RWPE2 (cell line): ENCODE measurements around the gene PPIC.

Experiments
- ATAC-seq: fragments of 200-7000 bp; cut with Tn5 transposase; 3 replicates; pipeline ENCODE4 v1.9.1; 2021; ENCODE audit warnings: low read depth
- DNase-seq: peaks from one replicate; pipeline ENCODE4 v3.0.0-alpha.2; 2020; ENCODE audit warnings: low spot score
- H3K27ac ChIP-seq: fragments of 450-650 bp; 2 replicates; pipeline ENCODE4 v1.5.1; 2017; ENCODE audit warnings: mild to moderate bottlenecking; ENCODE audit not compliant: poor library complexity, severe bottlenecking
- H3K27me3 ChIP-seq: fragments of 250-450 bp; sonication (Bioruptor Pico); 2 replicates; pipeline ENCODE4 v1.5.1; 2021; ENCODE audit warnings: mild to moderate bottlenecking, moderate library complexity; ENCODE audit not compliant: insufficient read depth, poor library complexity, severe bottlenecking
- H3K36me3 ChIP-seq: fragments of 250-450 bp; sonication (Bioruptor Pico); 2 replicates; pipeline ENCODE4 v1.5.1; 2020; ENCODE audit warnings: low read depth, mild to moderate bottlenecking, moderate library complexity
- H3K4me1 ChIP-seq: fragments of 250-450 bp; sonication (Bioruptor Pico); 2 replicates; pipeline ENCODE4 v1.5.1; 2021; ENCODE audit warnings: mild to moderate bottlenecking, moderate library complexity; ENCODE audit not compliant: insufficient read depth, poor library complexity, severe bottlenecking
- H3K4me3 ChIP-seq: fragments of 250-450 bp; sonication (Bioruptor Pico); 2 replicates; pipeline ENCODE4 v1.5.1; 2021; ENCODE audit warnings: mild to moderate bottlenecking, moderate library complexity; ENCODE audit not compliant: severe bottlenecking
- H3K9me3 ChIP-seq: fragments of 250-450 bp; sonication (Bioruptor Pico); 2 replicates; pipeline ENCODE4 v1.5.1; 2021; ENCODE audit warnings: mild to moderate bottlenecking, moderate library complexity; ENCODE audit not compliant: severe bottlenecking
- CTCF ChIP-seq: fragments of 450-650 bp; IDR thresholded peaks from one replicate; pipeline ENCODE4 v1.5.1; 2017; ENCODE audit warnings: mild to moderate bottlenecking, moderate library complexity; ENCODE audit not compliant: poor library complexity, severe bottlenecking

PPIC gene

DNA sequence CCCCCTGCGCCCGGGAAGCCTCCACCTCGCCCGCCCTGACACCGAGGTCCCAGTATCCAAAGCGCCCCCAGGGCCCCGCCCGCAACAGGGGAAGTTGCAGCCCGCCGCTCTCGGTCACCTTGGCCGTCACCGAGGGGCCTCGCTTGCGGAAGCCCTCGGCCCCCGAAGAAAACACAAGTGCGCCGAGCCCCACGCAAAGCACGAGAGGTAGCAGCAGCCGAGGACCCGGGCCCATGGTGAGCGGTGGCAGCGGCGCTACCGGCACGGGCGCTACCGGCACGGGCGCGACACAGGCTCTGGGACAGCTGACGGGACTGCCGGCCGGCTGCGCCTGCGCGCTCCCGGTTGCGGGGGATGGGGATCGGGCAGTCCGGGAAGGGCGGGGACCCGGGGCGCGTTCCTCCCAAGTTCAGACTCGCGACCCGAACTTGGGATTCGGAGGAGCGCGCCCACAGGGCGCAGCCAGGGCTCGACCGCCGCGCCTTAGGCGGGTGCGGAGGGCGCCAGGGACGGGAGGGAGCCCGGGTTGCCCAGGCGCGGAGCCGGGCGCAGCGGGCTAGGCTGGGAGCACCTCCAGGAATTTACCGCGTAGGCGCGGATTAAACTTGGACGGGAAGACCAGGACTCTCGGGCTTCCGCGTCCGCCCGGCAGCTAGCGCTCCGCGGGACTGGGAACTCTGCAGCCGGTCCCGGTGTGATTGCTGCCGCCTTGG, at the start of gene PPIC:
TSS of gene PPIC (minus strand) at position 335 of the 713 bp plus-strand sequence. CDS start at position 235, 100 bp downstream.
- H3K27me3 ChIP-seq = no peaks in the 10 kb centered on the region
- peaks cover 6% of the 10 kb centered on the region for H3K4me1 ChIP-seq
- H3K4me3 ChIP-seq = peak within 1 kb of the TSS; percentile 67
- no peak for TF ChIP-seq CTCF
- H3K36me3 ChIP-seq = no peaks in the 10 kb centered on the region
- peak within 1 kb of the TSS; percentile 29 for H3K27ac ChIP-seq
- peak; percentile 80 for ATAC-seq
- H3K9me3 ChIP-seq = no peaks in the 10 kb centered on the region
- DNase-seq = peak; percentile 87

DNA sequence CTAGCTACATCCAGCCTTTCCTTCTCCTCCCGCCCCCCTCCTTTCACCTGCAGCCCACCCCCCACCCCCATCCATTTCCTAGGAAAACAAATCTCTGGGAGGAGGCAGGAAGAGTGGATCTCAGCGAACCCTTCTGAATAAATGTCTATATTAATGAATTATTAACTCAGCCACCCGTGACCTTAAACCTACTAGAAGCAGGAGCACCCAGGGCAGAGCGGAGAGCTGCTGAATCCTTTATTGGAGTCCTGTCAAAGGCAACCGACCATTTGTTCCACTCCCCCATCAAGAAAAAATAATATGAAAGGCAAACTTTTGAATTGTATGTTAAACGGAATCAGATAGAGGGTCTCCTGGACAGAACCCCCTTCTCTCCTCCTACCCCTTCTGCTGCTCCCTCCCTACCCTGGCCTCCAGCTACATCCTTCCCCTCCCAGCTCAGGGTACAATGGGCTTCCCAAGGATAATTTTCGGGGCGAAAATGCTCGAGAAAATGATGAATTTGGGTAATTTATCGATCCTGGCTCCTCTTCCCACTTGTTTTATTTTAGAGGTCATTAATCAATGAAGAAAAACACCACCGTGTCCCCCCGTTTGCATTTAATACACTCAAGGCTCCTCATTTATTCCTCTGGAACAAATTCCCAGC, 49.2 kb upstream of the PPIC start:
- Histone ChIP-seq H3K27me3 (peaks cover 97% of the 10 kb centered on the region), H3K27ac (no peak overlapping the region), H3K36me3 (no peaks in the 10 kb centered on the region), H3K4me3 (no peak overlapping the region), H3K9me3 (no peaks in the 10 kb centered on the region), H3K4me1 (no peaks in the 10 kb centered on the region)
- TF ChIP-seq CTCF = no peak
- DNase-seq (no peak), ATAC-seq (no peak)

- peaks cover 95% of the 10 kb centered on the region for H3K27me3 ChIP-seq
- H3K4me1 ChIP-seq = no peaks in the 10 kb centered on the region
- no peaks in the 10 kb centered on the region for H3K36me3 ChIP-seq
- no peak for TF ChIP-seq CTCF
- H3K9me3 ChIP-seq = no peaks in the 10 kb centered on the region
- ATAC-seq (no peak), DNase-seq (no peak)
- no peak overlapping the region for H3K4me3 ChIP-seq
- H3K27ac ChIP-seq = no peak overlapping the region
Measured at GRCh38 chr5:123084730-123085605, 48.4 kb upstream of the PPIC start.

- Histone ChIP-seq H3K27ac (no peak overlapping the region), H3K4me3 (no peak overlapping the region), H3K27me3 (peaks cover 92% of the 10 kb centered on the region), H3K36me3 (no peaks in the 10 kb centered on the region), H3K9me3 (no peaks in the 10 kb centered on the region), H3K4me1 (no peaks in the 10 kb centered on the region)
- ATAC-seq = no peak
- no peak for TF ChIP-seq CTCF
- no peak for DNase-seq
Measured at GRCh38 chr5:123083298-123083697, 46.8 kb upstream of the PPIC start.
